Lung microvascular endothelial cell (primary cell): ENCODE results near the gene TUBA4A. TPM values are rescaled to one million over a fixed set of nuclear protein-coding genes. Genes with fewer than 3 reads are reported as not detected.
"Not testable (repeated sequence)": the region's sequence is repeated elsewhere in the genome, so short reads cannot be mapped to it uniquely, and the experiment has no call there.

Experiments
- DNase-seq, 2 donors: peaks; one replicate each; pipeline versions ENCODE4 v3.0.0 to v3.0.0-alpha.2; 2010; ENCODE audit warnings: low read depth in 2 of 2
- total RNA-seq: library from RNA; depleted of rRNA; stranded (reverse); fragments of >200 nt; gene quantifications from 2 replicates; pipeline ENCODE4 v1.2.1, GENCODE V29; 2014

Gene TUBA4A
- total RNA-seq, 1 donor from 2014 or later = 9.5 TPM

GRCh38 chr2:219268294-219268693, 14.6 kb upstream of the TUBA4A start:
- DNase-seq = no peak

GRCh38 chr2:219266886-219267285, 13.2 kb upstream of the TUBA4A start:
- no peak for DNase-seq

DNA sequence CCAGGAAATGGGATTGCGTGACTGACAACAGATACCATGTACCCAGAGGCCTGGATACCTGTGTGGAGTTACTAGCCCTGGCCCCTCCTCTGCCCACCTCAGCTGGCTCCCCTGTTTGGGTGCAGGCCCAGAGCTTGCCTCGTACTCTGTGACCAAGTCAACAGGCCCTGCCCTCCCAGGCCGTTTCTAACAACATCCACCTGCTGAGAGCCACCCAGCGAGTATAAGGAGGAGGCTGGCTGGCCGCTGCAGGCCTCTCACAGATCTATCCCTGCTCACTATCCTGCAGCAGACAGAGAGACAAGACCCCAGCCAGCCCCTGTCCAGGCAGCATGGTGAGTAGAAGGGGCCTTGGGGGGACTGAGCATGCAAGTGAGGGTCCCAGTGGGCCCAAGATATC, 12.5 kb upstream of the TUBA4A start:
- DNase-seq = no peak

- no peak for DNase-seq
These were observed 7.5 kb upstream of the TUBA4A start for GRCh38 chr2:219261024-219261855.

- not testable (repeated sequence) for DNase-seq
These were observed 5.2 kb upstream of the TUBA4A start for GRCh38 chr2:219258942-219259341.

GRCh38 chr2:219254590-219255201, 978 bp upstream of the TUBA4A start:
- DNase-seq = no peak

DNA sequence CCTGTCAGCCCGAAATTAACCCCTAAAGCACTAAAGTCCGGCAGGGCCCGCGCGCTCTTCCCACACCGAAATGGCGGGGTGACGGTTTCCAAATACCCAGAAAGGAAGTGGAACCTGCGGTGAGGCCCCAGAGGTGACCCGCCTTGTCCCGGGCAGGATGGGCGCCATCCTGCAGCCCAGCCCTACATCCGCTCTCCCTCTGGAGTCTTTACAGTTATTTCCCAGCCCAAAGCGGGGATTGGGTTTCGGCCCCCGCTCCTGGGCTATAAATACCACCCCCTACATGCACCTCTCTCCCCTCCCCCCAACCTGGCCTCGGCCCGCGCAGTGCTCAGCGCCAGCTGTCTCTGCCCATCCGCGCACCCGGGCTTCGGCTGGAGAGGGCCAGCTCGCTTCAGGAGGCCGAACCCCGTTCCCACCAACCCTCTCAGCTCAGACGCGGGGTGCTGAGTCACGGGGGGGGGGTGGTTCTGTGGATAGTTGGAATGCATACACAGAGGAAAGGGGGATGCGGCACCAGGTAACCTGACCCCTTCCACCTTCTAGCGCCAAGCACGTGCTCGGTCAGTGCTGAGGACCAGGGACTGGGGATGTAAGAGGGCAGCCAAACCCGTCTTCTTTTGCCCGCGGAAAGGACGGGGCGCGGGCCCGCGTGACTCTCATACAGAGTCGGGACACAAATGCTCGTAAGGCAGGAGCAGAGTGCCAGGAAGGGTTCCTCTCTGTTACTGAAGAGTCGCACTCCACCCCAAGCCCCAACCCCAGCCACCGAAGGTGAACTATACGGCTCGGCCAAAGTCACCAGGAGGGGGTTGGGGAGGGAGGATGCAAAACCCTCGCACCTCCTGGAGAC, 592 bp downstream of the TUBA4A start, which contains the start of gene TUBA4B:
Gene TUBA4B, plus strand, starts transcription at position 344 of the 853 bp plus-strand sequence. Its CDS starts 165 bp downstream, at position 509.
- DNase-seq = peak; percentile 12 to 19

DNA sequence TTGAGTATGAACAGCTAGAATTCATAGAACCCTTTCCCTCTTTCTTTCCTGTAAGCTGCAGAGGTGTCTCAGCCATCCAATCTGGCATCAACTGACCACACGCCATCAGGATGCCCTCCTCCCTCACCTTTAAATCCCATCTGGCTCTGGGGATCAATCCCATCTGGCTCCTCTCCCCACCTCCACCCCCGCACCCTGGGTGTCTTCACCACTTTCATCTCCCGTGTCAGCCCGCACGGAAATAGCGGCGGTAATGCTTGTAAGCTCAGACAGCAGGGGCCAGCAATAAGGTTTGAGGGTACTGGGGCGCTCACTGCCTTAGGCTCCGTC, 1.2 kb downstream of the TUBA4A start:
- no peak for DNase-seq

- no peak for DNase-seq
These were observed 1.6 kb downstream of the TUBA4A start for GRCh38 chr2:219252084-219252483.

DNA sequence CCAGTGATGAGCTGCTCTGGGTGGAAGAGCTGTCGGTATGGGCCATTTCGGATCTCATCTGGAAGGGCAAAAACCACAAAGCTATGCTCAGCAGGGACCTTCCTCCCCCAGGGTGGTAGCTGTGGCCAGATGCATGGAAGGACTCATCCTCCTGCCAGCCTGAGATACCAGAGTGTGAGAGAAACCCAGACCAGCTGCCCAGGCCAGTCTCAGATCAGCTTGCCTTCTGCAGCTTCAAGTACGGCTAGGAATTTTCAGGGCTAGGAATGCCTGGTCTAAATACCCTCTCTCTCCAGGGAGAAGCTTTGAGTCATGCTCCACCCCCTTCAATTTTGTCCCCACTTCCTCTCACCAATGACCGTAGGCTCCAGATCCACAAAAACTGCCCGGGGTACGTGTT, 2.1 kb downstream of the TUBA4A start:
- no peak for DNase-seq

DNA sequence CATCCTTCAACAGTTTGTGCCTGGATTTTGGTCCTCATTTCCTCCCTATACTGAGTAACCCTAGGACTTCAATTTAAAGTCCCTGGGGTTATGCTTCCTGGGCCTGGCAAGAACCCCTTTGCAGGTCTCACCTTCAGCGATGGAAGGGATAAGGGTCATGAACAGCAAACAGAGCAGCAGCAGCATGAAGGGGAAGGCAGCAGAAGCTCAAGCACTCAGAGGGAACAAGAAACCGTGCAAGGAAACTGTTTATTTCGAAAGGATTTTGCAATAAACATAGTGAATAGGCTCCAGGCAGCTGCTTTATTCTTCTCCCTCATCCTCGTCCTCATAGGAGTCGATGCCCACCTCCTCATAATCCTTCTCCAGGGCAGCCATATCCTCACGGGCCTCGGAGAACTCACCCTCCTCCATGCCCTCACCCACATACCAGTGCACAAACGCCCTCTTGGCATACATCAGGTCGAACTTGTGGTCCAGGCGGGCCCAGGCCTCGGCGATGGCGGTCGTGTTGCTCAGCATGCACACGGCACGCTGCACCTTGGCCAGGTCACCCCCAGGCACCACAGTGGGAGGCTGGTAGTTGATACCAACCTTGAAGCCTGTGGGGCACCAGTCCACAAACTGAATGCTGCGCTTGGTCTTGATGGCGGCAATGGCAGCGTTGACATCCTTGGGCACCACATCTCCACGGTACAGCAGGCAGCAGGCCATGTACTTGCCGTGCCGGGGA, 3.5 kb downstream of the TUBA4A start:
- no peak for DNase-seq

DNA sequence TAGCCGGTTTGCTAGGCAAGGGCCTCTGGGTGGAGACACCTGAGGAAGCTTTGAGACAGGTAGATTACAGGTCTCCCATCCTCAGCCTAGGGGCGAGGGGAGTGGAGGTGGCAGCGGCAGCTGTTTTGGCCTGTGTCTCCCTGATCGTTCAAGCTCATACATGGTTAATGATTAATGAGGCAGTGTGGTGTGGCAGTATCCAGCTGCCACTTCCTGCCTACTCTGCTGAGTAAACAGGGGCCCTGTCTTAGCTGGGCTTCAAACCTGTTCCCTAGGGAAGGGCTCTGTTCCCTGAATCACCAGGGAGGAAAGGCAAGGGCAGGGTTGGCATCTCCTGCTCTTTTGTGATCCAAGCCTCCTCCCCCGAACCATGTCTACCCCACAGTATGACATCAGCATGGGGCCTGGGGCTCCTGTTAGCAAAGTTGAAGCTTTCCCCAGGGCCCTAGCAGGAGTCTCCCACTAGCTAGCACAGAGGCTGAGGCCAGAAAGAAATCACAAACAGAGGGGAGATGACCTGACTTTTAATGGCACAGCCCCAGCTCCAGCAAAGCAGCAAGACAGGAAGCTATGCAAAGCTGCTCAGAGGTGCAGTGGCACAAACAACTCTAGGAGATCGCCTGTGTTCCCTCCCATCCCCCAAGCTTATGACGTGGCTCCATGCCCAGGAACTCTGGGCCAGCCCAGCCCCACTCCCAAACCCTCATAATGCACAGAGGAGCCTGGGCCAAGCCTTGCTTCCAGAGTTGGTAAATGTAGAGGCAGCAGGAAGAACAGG, 4.3 kb downstream of the TUBA4A start:
- peak; percentile 70 to 77 for DNase-seq

DNA sequence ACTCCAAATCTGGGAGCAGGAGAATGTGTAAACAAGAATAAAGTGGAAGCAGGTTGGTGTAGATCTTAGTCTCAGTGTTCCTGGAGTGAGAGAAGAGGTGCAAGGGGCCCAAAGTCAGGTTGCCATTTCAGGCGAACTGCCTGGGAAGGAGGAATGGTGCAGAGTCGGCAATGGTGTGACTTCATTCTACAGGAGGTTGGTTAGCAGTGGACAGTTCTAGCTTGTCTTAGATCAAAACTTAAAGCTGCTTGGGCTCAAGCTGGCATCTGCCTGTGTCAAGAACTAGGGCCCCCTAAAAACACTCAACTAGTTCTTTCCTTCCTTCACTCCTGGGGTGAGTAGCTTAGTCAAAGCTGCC, 4.9 kb downstream of the TUBA4A start:
- DNase-seq = no peak

- no peak for DNase-seq
These were observed 5.8 kb downstream of the TUBA4A start for GRCh38 chr2:219247678-219248642.

DNA sequence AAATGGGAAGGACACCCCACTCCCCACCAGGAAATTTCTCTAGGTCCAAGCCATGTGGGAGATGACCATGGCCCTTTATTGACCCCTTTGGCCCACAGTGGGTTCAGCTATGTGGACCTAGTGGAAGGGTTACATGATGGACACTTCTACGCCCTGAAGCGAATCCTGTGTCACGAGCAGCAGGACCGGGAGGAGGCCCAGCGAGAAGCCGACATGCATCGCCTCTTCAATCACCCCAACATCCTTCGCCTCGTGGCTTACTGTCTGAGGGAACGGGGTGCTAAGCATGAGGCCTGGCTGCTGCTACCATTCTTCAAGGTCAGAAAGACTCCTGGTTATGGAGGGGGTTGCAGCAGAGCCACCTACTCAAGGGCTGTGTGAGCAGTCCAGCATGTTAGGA, 7.2 kb downstream of the TUBA4A start:
- DNase-seq = no peak

DNA sequence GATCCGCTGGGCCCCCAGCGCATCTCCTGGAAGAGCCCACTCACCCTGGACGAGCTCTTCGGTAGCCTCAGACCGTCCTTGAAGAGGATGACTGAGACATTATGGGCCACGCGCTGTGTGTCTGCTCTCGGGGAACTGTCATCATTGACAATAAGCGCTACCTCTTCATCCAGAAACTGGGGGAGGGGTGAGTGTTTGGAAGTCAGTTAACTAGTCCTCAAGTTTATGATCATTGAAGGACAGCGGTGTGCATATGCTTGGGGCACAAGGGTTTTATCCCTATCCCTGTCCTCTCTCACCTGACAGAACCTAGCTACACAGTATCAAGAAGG, 7.9 kb downstream of the TUBA4A start:
- peak in 1 of 2 donors; percentile 12 for DNase-seq

DNA sequence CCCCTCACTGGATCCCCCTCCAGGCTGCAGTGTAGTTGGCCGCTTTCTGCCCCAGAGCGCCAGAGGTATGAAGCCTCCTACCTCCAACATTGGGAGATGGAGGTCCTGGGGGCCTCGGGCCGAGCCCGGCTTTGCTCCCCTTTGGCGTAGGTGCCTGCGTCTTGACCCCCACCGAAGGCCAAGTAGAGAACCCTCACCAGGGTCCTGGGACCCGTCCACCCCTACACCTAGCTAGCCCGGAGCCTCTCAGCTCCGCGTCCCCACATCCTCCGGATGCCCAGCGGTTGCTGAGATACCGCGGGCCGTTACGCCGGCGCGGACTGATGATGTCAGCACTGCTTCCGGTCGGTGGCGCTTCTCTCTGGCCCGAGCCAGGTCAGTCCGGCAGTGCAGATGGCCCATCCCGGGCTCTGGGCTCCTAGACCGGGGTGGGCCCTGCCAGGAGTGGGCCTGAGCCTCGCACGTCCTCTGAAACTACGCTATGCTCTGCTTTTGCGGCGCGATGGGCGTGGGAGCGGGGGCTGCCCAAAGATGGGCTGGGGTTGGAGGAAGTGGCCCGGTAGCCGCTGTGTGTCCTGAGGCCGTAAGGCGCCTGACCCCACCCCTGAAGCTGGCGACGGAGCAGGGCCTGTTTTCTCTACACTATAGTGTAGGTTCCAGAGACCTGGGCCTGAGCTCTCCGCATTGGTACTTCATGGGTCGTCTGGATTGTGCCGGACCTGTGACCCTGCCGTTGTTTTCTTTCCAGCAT, 8.4 kb downstream of the TUBA4A start, which contains the start of the genes GLB1L and STK16:
Gene GLB1L, minus strand, starts transcription at position 297 of the 751 bp plus-strand sequence. CDS start 1,871 bp downstream, outside the sequence.
Gene STK16, plus strand, starts transcription at position 332 of the 751 bp plus-strand sequence. CDS start 521 bp downstream, outside the sequence.
- DNase-seq = peak; percentile 95 to 97

- no peak for DNase-seq
These were observed 8.9 kb downstream of the TUBA4A start for GRCh38 chr2:219244789-219245147.

GRCh38 chr2:219243291-219243761, 10.4 kb downstream of the TUBA4A start:
- no peak for DNase-seq
